ENCODE data around the gene CDK5RAP2.
"Not testable (repeated sequence)": the region's sequence is repeated elsewhere in the genome, so short reads cannot be mapped to it uniquely, and the experiment has no call there.

CDK5RAP2 gene

DNA sequence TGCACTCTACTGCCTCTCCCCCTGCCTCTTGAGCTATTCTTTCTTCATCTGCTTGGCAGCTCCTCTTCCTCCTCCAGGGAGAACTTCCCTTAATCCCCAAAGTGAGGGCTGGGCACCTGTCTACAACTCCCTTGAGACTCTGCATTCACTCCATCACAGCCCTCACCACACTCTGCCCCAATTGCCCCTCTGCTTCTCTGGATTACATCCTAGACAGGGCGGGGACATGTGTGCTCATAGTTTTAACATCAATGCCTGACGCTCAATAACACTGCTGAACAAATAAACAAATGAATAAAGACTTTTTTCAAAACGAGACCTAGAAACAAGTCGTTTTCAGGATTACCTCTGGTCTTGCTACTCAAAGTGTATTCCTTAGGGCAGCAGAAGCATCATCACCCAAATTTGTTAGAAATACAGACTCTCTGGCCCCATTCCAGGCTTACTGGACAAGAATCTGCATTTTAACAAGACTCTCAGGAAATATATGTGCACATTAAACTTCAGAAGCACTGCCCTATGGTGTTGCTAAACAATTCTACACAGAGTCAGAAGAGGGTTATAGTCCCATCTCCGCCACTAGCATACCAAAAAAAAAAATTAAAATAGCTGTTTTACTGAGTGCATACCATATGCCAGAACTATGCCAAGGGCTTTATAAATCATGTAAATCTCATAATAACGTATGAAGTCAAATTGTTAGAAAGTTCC, 115.6 kb downstream of the CDK5RAP2 start:
- no peak for DNase-seq

DNA sequence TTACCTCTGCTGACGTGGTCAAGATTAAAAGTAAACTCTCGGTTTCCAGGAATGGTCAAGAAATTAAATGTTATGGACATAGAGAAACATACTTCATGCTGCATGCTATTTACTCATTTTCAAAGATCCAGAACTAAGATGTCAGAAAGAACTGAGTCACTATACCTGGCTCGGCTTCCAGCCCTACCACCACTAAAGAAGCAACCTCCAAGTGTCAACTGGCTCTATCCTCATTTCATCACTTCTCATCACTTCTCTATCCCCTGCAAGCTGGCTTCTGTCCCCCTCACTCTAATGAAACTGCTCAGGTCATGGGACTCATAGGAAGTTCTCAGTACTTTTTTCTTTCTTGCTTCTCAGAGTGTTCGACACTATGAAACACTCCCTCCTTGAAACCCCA, 116.2 kb downstream of the CDK5RAP2 start:
- DNase-seq: no peak

- not testable (repeated sequence) for DNase-seq
These were observed 118.3 kb downstream of the CDK5RAP2 start for GRCh38 chr9:120461677-120462076.

DNA sequence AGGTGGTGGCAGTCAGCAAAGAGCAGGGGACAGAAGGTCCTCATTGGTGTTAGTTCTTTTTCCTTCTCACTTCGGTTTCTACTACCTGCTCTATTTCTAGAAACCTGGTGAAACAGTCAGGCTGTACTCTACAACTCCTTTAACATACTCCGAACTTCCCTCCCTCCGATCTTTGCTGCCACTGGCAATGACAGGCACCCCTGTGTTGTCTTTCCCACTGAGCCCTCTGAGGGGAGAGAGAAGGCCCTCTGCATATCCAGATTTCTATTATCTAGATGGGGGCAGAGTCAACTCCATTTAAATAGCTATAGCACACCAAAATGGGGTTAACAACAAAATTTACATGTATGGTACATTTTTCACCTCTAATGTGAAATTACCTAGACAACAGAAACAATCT, 123.7 kb downstream of the CDK5RAP2 start:
- DNase-seq: no peak

DNA sequence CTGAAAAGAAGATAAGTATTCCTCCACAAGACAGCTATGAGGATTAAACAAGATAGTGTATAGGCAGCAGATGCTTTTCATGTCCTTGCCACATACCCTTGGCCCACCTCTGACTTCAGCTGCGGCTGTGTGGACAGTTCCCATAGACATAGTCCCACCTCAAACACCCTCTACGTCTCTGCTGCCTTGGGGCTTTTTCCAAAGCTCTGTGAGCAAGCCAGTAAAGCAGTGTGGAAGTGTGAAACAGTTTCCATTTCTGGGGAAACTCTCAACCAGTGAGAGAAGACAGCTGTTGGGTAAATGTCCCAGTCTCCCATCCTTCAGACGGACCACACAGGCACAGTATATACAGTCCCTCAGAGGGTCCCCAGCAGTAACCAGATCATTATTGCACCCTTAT, 125.5 kb downstream of the CDK5RAP2 start:
- no peak for DNase-seq

- no peak for DNase-seq
These were observed 126.2 kb downstream of the CDK5RAP2 start for GRCh38 chr9:120453792-120454191.

GRCh38 chr9:120452631-120453030, 127.3 kb downstream of the CDK5RAP2 start:
- no peak for DNase-seq

DNA sequence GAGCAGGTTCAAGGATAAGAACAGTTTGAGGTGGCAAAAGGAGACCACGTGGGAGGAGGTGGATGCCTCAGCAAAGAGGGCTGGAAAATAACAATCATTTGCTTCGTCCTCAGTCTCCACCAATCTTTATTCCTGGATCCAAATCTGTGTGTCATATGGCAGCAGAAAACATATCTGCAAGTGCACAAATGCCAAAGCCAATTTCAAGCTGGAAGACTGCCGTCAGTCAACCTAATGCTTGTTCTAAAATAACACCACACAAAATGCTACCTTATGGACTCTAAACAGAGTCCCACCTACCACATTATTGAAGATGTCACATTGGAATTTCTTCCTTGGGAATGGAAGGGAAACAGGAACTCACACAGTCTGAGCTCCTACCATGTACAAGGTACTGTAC, 129.1 kb downstream of the CDK5RAP2 start:
- no peak for DNase-seq

DNA sequence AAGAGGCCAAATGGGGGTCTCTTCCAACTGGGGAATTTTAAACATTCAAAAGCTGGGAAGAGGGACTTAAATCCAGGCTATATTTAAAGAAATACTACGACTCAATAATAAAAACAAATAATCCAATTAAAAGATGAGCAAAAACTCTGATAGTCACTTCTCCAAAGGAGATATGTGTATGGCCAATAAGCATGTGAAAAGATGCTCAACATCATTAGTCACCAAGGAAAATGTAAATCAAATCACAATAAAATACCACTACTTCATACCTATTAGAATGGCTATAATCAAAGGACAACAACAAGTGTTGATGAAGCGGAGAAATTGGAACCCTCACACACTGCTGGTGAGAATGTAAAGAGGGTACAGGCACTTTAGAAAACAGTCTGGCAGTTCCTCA, 130.4 kb downstream of the CDK5RAP2 start:
- DNase-seq: no peak

DNA sequence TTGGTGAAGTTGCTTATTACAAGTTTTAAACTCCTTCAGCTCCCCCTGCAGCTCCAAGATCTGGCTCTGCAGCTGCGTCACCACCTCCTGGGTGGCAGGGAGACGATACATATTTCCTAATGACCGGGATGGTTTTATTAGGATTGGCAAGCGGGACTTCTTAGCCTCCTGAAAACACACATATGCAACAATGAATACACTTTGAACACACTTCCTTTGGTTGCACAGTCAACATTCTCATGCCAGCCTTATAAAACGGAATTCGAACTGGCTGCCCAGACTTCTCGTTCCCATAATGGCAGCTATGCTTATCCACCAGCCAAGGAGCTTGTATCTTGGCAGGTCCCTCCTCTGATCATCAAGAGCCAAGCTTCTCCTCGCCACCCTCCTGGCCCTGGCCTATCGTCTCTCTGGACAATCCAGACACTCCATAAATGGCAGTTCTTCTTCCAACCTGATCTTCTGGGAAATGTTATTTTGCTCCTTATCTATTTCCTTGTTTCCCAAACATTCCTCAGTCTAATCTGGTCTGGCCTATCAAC, 131.9 kb downstream of the CDK5RAP2 start:
- DNase-seq: no peak

GRCh38 chr9:120446671-120447070, 133.3 kb downstream of the CDK5RAP2 start:
- DNase-seq: no peak

DNA sequence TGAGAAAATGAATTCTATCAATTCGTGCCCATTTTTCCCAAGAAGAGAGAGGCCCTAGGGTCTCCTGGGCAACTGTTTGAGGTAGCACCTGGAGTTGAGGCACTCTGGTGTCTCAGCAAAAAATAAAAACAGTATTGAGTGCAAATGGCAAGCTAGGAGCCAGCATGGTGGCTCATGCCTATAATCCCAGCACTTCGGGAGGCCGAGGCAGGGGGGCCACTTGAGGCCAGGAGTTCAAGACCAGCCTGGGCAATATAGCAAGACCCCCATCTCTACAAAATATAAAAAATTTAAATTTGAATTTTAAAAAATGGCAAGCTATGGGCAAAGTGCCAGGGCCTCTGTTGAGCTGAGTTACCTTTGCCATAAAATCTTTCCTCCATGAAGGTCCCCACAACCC, 136.0 kb downstream of the CDK5RAP2 start:
- no peak for DNase-seq

GRCh38 chr9:120443489-120443888, 136.5 kb downstream of the CDK5RAP2 start:
- no peak for DNase-seq

DNA sequence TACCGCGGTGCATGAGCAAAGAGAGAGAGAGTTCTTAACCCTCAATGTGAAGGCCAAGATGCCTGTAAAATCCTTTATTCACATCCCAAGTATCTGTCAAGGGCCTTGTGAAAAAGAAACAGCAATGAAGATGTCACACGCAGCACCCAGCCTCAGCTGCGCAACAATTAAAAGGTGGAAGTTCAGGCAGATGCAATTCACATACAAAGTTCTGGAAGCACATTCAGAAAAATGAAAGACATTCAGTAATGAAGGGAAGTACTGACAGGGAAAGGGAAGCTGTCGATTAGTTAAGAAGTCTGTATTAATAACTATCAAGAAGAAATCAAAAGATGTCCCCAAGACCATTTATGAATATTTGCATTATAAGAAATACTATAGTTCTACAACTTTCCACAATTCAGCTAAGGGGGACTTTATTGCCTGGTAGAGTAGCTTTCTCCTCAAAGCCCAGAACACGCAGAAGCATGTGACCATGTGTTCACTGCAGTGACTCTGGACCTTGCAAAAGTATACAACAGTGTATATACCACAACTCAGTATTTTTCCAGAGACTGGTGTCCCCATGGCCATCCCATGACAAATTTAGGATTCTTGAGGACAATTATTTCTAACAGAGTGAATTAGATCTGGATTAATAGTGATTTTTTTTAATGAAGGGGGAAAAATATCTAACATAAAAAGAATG, 137.5 kb downstream of the CDK5RAP2 start:
- DNase-seq: no peak

- DNase-seq: no peak
These were observed 138.3 kb downstream of the CDK5RAP2 start for GRCh38 chr9:120441426-120442307.

DNA sequence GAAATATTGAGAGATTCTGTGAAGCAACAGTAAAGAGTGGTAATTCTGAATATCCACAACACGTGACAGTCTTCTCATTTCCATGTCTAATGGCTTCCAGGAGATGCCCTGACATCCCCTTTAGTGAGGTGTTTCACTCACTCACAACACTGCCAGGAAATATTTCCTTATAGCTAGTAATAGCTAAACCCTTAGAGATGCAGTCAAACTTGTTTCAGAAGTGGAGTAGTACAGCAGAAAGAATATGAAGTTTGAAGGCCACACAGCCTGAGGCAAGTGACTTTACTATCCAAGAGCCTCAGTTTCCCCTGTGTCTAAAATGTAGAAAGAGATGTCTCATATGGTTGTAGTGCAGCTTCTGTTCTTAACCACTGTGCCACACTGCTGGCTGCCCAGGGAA, 139.2 kb downstream of the CDK5RAP2 start:
- no peak for DNase-seq

GRCh38 chr9:120439926-120440325, 140.0 kb downstream of the CDK5RAP2 start:
- DNase-seq: no peak

GRCh38 chr9:120438836-120439546, 141.0 kb downstream of the CDK5RAP2 start:
- DNase-seq: no peak

- no peak for DNase-seq
These were observed 141.9 kb downstream of the CDK5RAP2 start for GRCh38 chr9:120438111-120438510.

DNA sequence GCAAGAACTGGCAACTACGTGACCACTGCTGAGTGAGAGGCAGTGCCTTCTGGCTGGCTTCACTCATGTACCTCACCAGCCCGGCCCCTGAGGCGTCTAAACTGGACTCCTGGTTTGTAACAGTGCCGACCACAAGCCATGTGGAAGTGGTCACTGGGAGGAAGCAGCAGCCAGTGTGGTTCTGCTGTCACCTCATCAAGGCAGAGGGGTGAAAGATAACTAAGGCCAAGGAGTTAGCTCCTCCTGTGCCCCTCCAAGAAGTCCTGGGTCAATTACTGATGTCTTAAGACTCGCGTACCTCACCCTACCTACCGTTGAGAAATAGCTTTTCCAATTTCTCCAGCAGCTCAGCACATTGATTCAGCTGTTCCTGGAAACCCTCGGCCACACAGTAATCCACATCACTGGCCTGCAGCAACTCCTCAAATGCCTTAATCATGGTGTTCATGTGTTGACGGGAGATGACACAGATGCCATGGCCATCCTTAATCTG, 142.9 kb downstream of the CDK5RAP2 start:
- DNase-seq: no peak

DNA sequence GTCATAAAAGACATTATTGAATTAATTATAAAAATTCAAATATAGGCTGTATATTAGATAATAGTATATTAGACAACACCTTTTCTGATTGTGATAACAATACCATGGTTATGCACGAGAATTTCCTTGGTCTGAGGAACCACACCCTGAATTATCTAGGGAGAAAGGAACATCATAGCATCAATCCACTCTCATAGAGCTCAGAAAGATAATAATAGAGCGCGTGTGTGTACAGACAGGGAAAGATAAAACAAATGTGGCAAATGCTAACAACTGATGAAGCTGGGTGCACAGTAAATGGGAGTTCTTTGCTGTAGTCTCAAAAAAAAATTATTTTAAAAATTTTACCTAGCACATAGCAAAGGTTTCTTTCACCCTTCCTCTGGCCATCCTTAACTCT, 143.5 kb downstream of the CDK5RAP2 start:
- no peak for DNase-seq

DNA sequence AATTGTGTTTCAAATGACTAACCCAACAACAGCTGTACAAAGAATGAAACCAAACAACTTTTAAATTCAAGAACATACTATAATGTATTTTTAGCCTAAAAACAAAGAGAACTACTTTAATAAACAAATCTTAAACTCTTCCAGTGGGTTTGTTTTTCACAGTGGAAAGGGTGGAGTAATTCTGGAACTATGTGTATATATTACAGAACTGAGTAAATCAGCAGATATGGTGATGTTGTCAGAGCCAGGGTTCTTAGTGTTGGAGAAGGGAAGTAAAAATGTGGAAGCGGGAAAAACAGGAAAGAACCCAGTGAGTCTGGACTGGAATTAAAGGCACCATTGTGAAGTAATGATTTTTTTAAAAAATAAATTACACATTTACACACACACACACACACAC, 144.9 kb downstream of the CDK5RAP2 start:
- no peak for DNase-seq

GRCh38 chr9:120434532-120434931, 145.4 kb downstream of the CDK5RAP2 start:
- no peak for DNase-seq
